OCI-LY1 (cell line): ENCODE data around the gene SAPCD1.

ENCODE experiments used
- H2AFZ ChIP-seq: fragments of 200-600 bp; sonication (generic), shearing (Covaris generic); 2 replicates; pipeline ENCODE4 v1.6.0; 2014; ENCODE audit warnings: antibody characterized with exemption, mild to moderate bottlenecking, low read length
- H3F3A ChIP-seq: fragments of 200-600 bp; sonication (generic), shearing (Covaris generic); 2 replicates; pipeline ENCODE4 v1.6.0; 2014; ENCODE audit warnings: mild to moderate bottlenecking, antibody characterized with exemption, low read length, moderate library complexity; ENCODE audit not compliant: insufficient read depth
- H3K27ac ChIP-seq: fragments of 200-600 bp; sonication (generic); 2 replicates; pipeline ENCODE4 v1.5.1; 2014; ENCODE audit warnings: low read length, mixed run types, mild to moderate bottlenecking, low read depth; ENCODE audit not compliant: poor library complexity, severe bottlenecking
- H3K27me3 ChIP-seq: fragments of 200-600 bp; sonication (generic); 2 replicates; pipeline ENCODE4 v1.6.0; 2014; ENCODE audit warnings: antibody characterized with exemption, mild to moderate bottlenecking, low read length, moderate library complexity; ENCODE audit not compliant: insufficient read depth
- H3K36me3 ChIP-seq: fragments of 200-600 bp; sonication (generic); 2 replicates; pipeline ENCODE4 v1.6.1; 2014; ENCODE audit warnings: mild to moderate bottlenecking, antibody characterized with exemption, low read length, moderate library complexity, mixed read lengths; ENCODE audit not compliant: insufficient read depth
- H3K4me1 ChIP-seq: fragments of 200-600 bp; sonication (generic); 2 replicates; pipeline ENCODE4 v1.5.1; 2014; ENCODE audit warnings: mild to moderate bottlenecking, low read length, moderate library complexity; ENCODE audit not compliant: insufficient read depth, severe bottlenecking
- H3K4me2 ChIP-seq: fragments of 200-600 bp; sonication (generic), shearing (Covaris generic); 2 replicates; pipeline ENCODE4 v1.6.1; 2014; ENCODE audit warnings: low read length
- H3K4me3 ChIP-seq: fragments of 200-600 bp; sonication (generic); 2 replicates; pipeline ENCODE4 v1.5.1; 2014; ENCODE audit warnings: low read length, low read depth, mild to moderate bottlenecking, mixed read lengths; ENCODE audit not compliant: poor library complexity, severe bottlenecking
- H3K79me2 ChIP-seq: fragments of 200-600 bp; shearing (Covaris generic); 2 replicates; pipeline ENCODE4 v1.6.1; 2016; ENCODE audit warnings: mixed run types, low read length, mixed read lengths; ENCODE audit not compliant: insufficient read depth
- H3K9ac ChIP-seq: fragments of 200-600 bp; sonication (generic), shearing (Covaris generic); 2 replicates; pipeline ENCODE4 v1.6.1; 2014; ENCODE audit warnings: mild to moderate bottlenecking, low read length, mixed read lengths
- H3K9me2 ChIP-seq: fragments of 200-600 bp; sonication (generic), shearing (Covaris generic); 2 replicates; pipeline ENCODE4 v1.6.1; 2014; ENCODE audit warnings: low read depth, mild to moderate bottlenecking, low read length, mixed read lengths
- H3K9me3 ChIP-seq: fragments of 200-600 bp; shearing (Covaris generic); 2 replicates; pipeline ENCODE4 v1.6.1; 2014; ENCODE audit warnings: low read length, mixed read lengths
- H4K20me1 ChIP-seq: fragments of 200-600 bp; sonication (generic), shearing (Covaris generic); 2 replicates; pipeline ENCODE4 v1.6.0; 2016; ENCODE audit warnings: mild to moderate bottlenecking, low read length; ENCODE audit not compliant: insufficient read depth
- CTCF ChIP-seq: fragments of 200-600 bp; sonication (generic), shearing (Covaris generic); IDR thresholded peaks from 2 replicates; pipeline ENCODE4 v1.5.1; 2017; ENCODE audit warnings: mild to moderate bottlenecking, antibody characterized with exemption, low read length, moderate library complexity, mixed read lengths
- EZH2 ChIP-seq: fragments of 200-600 bp; sonication (generic), shearing (Covaris generic); IDR thresholded peaks from 2 replicates; pipeline ENCODE4 v1.8.0; 2017; ENCODE audit warnings: borderline replicate concordance, mixed run types, mild to moderate bottlenecking, antibody characterized with exemption, low read length, moderate library complexity, mixed read lengths

SAPCD1 gene

GRCh38 chr6:31763619-31763940, 1.1 kb downstream of the SAPCD1 start:
- TF ChIP-seq EZH2, result no peak
- no peak for TF ChIP-seq CTCF
- H3K27ac ChIP-seq, result no peak overlapping the region
- H3K9me2 ChIP-seq, result no peaks in the 10 kb centered on the region
- H3K4me1 ChIP-seq, result no peaks in the 10 kb centered on the region
- H3K4me2 ChIP-seq, result no peak overlapping the region
- no peaks in the 10 kb centered on the region for H3F3A ChIP-seq
- H3K4me3 ChIP-seq, result no peak overlapping the region
- no peak overlapping the region for H2AFZ ChIP-seq
- H3K79me2 ChIP-seq, result no peaks in the 10 kb centered on the region
- H3K9ac ChIP-seq, result no peak overlapping the region
- H3K36me3 ChIP-seq, result peaks cover 61% of the 10 kb centered on the region
- H3K9me3 ChIP-seq, result no peaks in the 10 kb centered on the region
- no peaks in the 10 kb centered on the region for H4K20me1 ChIP-seq
- no peaks in the 10 kb centered on the region for H3K27me3 ChIP-seq

- Histone ChIP-seq H3K36me3 (peaks cover 55% of the 10 kb centered on the region), H3K4me2 (no peak overlapping the region)
These were observed 1.7 kb downstream of the SAPCD1 start for GRCh38 chr6:31764198-31764597.

GRCh38 chr6:31765559-31765909, 3.1 kb downstream of the SAPCD1 start:
- peaks cover 42% of the 10 kb centered on the region for H3K36me3 ChIP-seq
- TF ChIP-seq EZH2 (no peak), CTCF (no peak)

More at GRCh38 chr6:31764198-31764597, 1.7 kb downstream of the SAPCD1 start:
- H3K9ac ChIP-seq, result no peak overlapping the region
- H3K9me3 ChIP-seq, result no peaks in the 10 kb centered on the region
- H3K27me3 ChIP-seq, result no peaks in the 10 kb centered on the region
- no peaks in the 10 kb centered on the region for H3K4me1 ChIP-seq
- no peak overlapping the region for H3K27ac ChIP-seq
- no peak overlapping the region for H3K4me3 ChIP-seq
- TF ChIP-seq EZH2 (no peak), CTCF (no peak)
- no peaks in the 10 kb centered on the region for H3K79me2 ChIP-seq
- no peak overlapping the region for H2AFZ ChIP-seq
- no peaks in the 10 kb centered on the region for H3F3A ChIP-seq
- H3K9me2 ChIP-seq, result no peaks in the 10 kb centered on the region
- H4K20me1 ChIP-seq, result no peaks in the 10 kb centered on the region

More at GRCh38 chr6:31765559-31765909, 3.1 kb downstream of the SAPCD1 start:
- Histone ChIP-seq H3K27me3 (no peaks in the 10 kb centered on the region), H3K9ac (no peak overlapping the region), H3K4me3 (no peak overlapping the region), H3K4me1 (no peaks in the 10 kb centered on the region), H3K27ac (no peak overlapping the region), H3K9me3 (no peaks in the 10 kb centered on the region), H3F3A (no peaks in the 10 kb centered on the region), H3K9me2 (no peaks in the 10 kb centered on the region), H4K20me1 (no peaks in the 10 kb centered on the region), H3K4me2 (no peak overlapping the region), H3K79me2 (no peaks in the 10 kb centered on the region), H2AFZ (no peak overlapping the region)
